ENCODE measurements around the gene TAS1R2. TPM values are rescaled to one million over a fixed set of nuclear protein-coding genes. Genes with fewer than 3 reads are reported as not detected.
A peak's percentile ranks its signal among the peaks of the same experiment; 100 is the strongest.

The TAS1R2 gene
- total and polyA plus RNA-seq, 2 of the 13 experiments (the other 11 are each of a cell fraction or from before 2014, with no cell fraction given): not detected

GRCh38 chr1:18882486-18882885, 23.0 kb upstream of the TAS1R2 start:
- Histone ChIP-seq H3K27me3 (ENCODE audit: control insufficient read depth in 1 of 2, insufficient read depth in 2 of 2, low read length in 2 of 2) (no peaks in the 10 kb centered on the region), H3K27ac (ENCODE audit: extremely low read length, insufficient read depth, low read length) (no peak overlapping the region), H3K36me3 (replicated peaks in 1 of 2; ENCODE audit: control insufficient read depth in 1 of 2, insufficient read depth in 2 of 2, low read length in 2 of 2) (peaks cover 53 to 92% of the 10 kb centered on the region in 2 experiments), H3K79me2 (ENCODE audit: insufficient read depth, low read length) (no peaks in the 10 kb centered on the region), H2AFZ (ENCODE audit: low read length) (no peak overlapping the region), H3K9me3 (ENCODE audit: low read length) (no peaks in the 10 kb centered on the region), H3K9ac (ENCODE audit: insufficient read depth, low read depth, low read length) (no peak overlapping the region), H3K4me3 (replicated peaks in 1 of 3; ENCODE audit: insufficient read depth in 1 of 3, low read depth in 2 of 3, low read length in 3 of 3) (no peak overlapping the region), H3K4me1 (ENCODE audit: insufficient read depth, low read length) (no peaks in the 10 kb centered on the region), H4K20me1 (ENCODE audit: insufficient read depth, low read length) (peaks cover 29% of the 10 kb centered on the region), H3K4me2 (ENCODE audit: low read depth, low read length) (no peak overlapping the region)
- intact Hi-C loops (cut with micrococcal nuclease; ENCODE audit: unreplicated experiment): no loop called here
- ATAC-seq: no peak
- FAIRE-seq: no peak
- in situ Hi-C loops (cut with HindIII; ENCODE audit: extremely low pct_ligation_motif_present, low pct_unique_long_range_greater_than_20kb): no loop called here
- no TSS peak for BruUV-seq (replicated peaks)
- POLR2A ChIA-PET: no interaction called here
- TF ChIP-seq PHF21A (CRISPR knock-in tag; IDR thresholded peaks at IDR 0.05) (no peak), MAFG (CRISPR knock-in tag; IDR thresholded peaks at IDR 0.05) (no peak), RBM22 (optimal IDR thresholded peaks at IDR 0.05; ENCODE audit: low read length) (peak; percentile 87), CHD2 (IDR thresholded peaks at IDR 0.05; ENCODE audit: low read depth, low read length) (no peak)
- CTCF ChIA-PET (ENCODE audit: low intra/inter-chr PET ratio, low total read pairs): no interaction called here
- 93% methylated on average over 7 of the region's 8 CpGs for WGBS (ENCODE audit: low lambda C conversion rate)
- no peak for DNase-seq (ENCODE audit: low spot score)

DNA sequence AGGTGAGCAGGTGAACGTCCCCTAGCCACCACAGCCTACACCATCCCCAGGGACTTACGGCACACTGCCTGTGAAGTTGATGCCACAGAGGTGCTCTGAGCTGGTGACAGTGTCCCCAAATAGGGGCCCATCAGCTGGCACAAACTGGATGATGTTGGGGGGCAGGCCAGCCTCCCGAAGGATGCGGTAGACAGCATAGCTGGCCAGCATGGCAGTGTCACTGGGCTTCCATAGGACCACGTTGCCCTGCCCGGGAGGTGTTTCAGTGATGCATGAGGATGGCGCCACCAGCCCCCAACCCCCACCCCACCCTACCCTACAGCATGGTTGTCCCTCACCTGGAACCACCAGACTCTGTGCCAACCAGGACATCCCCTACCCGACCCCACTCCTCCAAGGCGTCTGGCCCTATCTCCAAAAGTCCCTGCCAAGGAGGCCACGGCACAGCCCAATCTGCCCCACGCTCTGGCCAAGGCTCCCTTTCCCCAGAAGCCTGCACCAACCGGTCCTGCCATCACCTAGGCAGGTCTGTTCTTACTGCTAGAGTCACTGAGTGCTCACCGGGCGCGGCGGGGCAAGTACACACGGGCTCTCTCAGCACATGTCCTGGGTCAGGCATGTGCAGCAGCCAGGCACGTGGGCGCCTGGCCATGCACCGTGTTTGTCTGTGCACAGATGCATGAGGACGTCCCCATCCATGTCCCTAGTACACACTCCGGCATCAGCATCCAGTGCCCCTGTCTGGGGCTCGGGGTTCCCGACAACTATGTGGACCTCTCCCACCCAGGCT, 22.4 kb upstream of the TAS1R2 start:
- ATAC-seq (no peak), FAIRE-seq (no peak), DNase-seq (ENCODE audit: low spot score) (no peak)
- no peak overlapping the region for H3K27ac ChIP-seq (ENCODE audit: extremely low read length, insufficient read depth, low read length)
- H3K4me1 ChIP-seq (ENCODE audit: insufficient read depth, low read length): no peaks in the 10 kb centered on the region
- WGBS (ENCODE audit: low lambda C conversion rate): 100% methylated on average over 2 of the region's 24 CpGs
- no peak overlapping the region for H3K9ac ChIP-seq (ENCODE audit: insufficient read depth, low read depth, low read length)
- no peak overlapping the region for H2AFZ ChIP-seq (ENCODE audit: low read length)
- peaks cover 31% of the 10 kb centered on the region for H4K20me1 ChIP-seq (ENCODE audit: insufficient read depth, low read length)
- TF ChIP-seq, protein P1, sequence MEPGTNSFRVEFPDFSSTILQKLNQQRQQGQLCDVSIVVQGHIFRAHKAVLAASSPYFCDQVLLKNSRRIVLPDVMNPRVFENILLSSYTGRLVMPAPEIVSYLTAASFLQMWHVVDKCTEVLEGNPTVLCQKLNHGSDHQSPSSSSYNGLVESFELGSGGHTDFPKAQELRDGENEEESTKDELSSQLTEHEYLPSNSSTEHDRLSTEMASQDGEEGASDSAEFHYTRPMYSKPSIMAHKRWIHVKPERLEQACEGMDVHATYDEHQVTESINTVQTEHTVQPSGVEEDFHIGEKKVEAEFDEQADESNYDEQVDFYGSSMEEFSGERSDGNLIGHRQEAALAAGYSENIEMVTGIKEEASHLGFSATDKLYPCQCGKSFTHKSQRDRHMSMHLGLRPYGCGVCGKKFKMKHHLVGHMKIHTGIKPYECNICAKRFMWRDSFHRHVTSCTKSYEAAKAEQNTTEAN (CRISPR knock-in tag; conservative IDR thresholded peaks at IDR 0.05): no peak
- TF ChIP-seq GABPB1 (CRISPR knock-in tag; IDR thresholded peaks at IDR 0.05) (no peak), ZKSCAN5 (CRISPR knock-in tag; IDR thresholded peaks at IDR 0.05) (no peak), HOXA5 (CRISPR knock-in tag; IDR thresholded peaks at IDR 0.05) (no peak), PBX3 (CRISPR knock-in tag; IDR thresholded peaks at IDR 0.05; ENCODE audit: borderline replicate concordance) (no peak), RBFOX2 (IDR thresholded peaks at IDR 0.05; ENCODE audit: low read depth, low read length) (0 out of 2 replicates have a peak, but pooled peaks have one; percentile 41), NFIC (IDR thresholded peaks at IDR 0.05; ENCODE audit: low read length) (no peak), ZNF484 (CRISPR knock-in tag; IDR thresholded peaks at IDR 0.05; ENCODE audit: borderline replicate concordance, low read depth) (no peak), AGO2 (optimal IDR thresholded peaks at IDR 0.05; ENCODE audit: low read depth, low read length) (peak; percentile 80)
- no peak overlapping the region for H3K4me2 ChIP-seq (ENCODE audit: low read depth, low read length)
- H3K9me3 ChIP-seq (ENCODE audit: low read length): no peaks in the 10 kb centered on the region
- in situ Hi-C loops (cut with HindIII; ENCODE audit: extremely low pct_ligation_motif_present, low pct_unique_long_range_greater_than_20kb) (no loop called here), intact Hi-C loops (cut with micrococcal nuclease; ENCODE audit: unreplicated experiment) (no loop called here)
- H3K79me2 ChIP-seq (ENCODE audit: insufficient read depth, low read length): no peaks in the 10 kb centered on the region
- no TSS peak for BruUV-seq (replicated peaks)
- CTCF ChIA-PET (ENCODE audit: low intra/inter-chr PET ratio, low total read pairs): no interaction called here
- H3K27me3 ChIP-seq (ENCODE audit: control insufficient read depth in 1 of 2, insufficient read depth in 2 of 2, low read length in 2 of 2): no peaks in the 10 kb centered on the region
- peaks cover 52 to 93% of the 10 kb centered on the region in 2 experiments for H3K36me3 ChIP-seq (replicated peaks in 1 of 2; ENCODE audit: control insufficient read depth in 1 of 2, insufficient read depth in 2 of 2, low read length in 2 of 2)
- POLR2A ChIA-PET: no interaction called here
- no peak overlapping the region for H3K4me3 ChIP-seq (replicated peaks in 1 of 3; ENCODE audit: insufficient read depth in 1 of 3, low read depth in 2 of 3, low read length in 3 of 3)

Measured in HepG2 (cell line).